HEK293 (cell line): Measurements from ENCODE around the gene YPEL1.
"Not testable (repeated sequence)": the region's sequence is repeated elsewhere in the genome, so short reads cannot be mapped to it uniquely, and the experiment has no call there.

Source experiments
- CTCF ChIP-seq: fragments of 450-650 bp; formaldehyde crosslinking; IDR thresholded peaks from 2 replicates; pipeline ENCODE4 v1.5.1; 2016; ENCODE audit warnings: missing biosample characterization, missing genetic modification characterization
- PRDM4 ChIP-seq: fragments of 450-650 bp; formaldehyde crosslinking; IDR thresholded peaks from 2 replicates; pipeline ENCODE4 v1.5.1; 2017; ENCODE audit warnings: missing biosample characterization, missing genetic modification characterization
- ZFP41 ChIP-seq: fragments of 450-650 bp; formaldehyde crosslinking; IDR thresholded peaks from 2 replicates; pipeline ENCODE4 v1.5.1; 2016; ENCODE audit warnings: missing biosample characterization, missing genetic modification characterization, borderline replicate concordance
- ZNF239 ChIP-seq: fragments of 450-650 bp; formaldehyde crosslinking; IDR thresholded peaks from 2 replicates; pipeline ENCODE4 v1.5.1; 2016; ENCODE audit warnings: missing biosample characterization, missing genetic modification characterization
- ZNF645 ChIP-seq: fragments of 450-650 bp; formaldehyde crosslinking; IDR thresholded peaks from 2 replicates; pipeline ENCODE4; 2016; ENCODE audit warnings: missing biosample characterization, missing genetic modification characterization
- ZSCAN16 ChIP-seq: fragments of 450-650 bp; formaldehyde crosslinking; IDR thresholded peaks from 2 replicates; pipeline ENCODE4 v1.5.1; 2016; ENCODE audit warnings: missing biosample characterization, missing genetic modification characterization

GRCh38 chr22:21720191-21720859 is 15.3 kb downstream of the YPEL1 start:
- TF ChIP-seq CTCF (tag by site-specific recombination); ZFP41 (tag by site-specific recombination); ZNF645; ZSCAN16 (tag by site-specific recombination); ZNF239; PRDM4 (tag by site-specific recombination): not testable (repeated sequence)
